ENCODE measurements around the gene LRRC34. TPM values are rescaled to one million over a fixed set of nuclear protein-coding genes. Genes with fewer than 3 reads are reported as not detected.

LRRC34 gene
- total and polyA plus RNA-seq, 2 donors (not counting 1 experiment from before 2014, with no cell fraction given), result 2.0 to 2.7 TPM

DNA sequence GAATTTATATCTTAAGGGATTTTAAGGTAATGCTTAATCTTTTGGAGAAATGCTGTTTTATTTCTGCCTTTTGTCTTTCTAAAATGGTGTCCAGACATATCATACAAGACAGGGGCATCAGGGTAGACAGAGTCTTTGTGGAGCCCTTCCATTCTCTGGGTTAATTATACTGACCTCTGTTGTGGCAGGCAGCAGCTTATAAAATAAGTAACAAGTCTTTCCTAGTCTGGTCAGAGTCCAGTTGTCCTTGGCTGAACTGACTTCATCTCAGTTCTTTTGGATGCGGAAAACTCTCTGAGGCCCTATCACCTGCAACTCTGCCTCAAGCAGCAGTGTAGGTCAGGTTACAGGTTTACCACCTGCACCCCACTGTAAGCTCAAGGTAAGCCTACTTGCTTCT, 20.3 kb downstream of the LRRC34 start:
- Histone ChIP-seq H4K20me1 (ENCODE audit: control insufficient read depth, extremely low read depth, insufficient read depth, low read length) (no peaks in the 10 kb centered on the region), H3K79me2 (ENCODE audit: control insufficient read depth, insufficient read depth, low read length) (no peaks in the 10 kb centered on the region), H3K4me1 (ENCODE audit: control insufficient read depth, extremely low read depth, insufficient read depth, low read length) (no peaks in the 10 kb centered on the region), H3K27ac (ENCODE audit: insufficient read depth, low read length) (no peak overlapping the region), H2AFZ (ENCODE audit: low read length) (no peak overlapping the region), H3K9ac (ENCODE audit: insufficient read depth, low read length) (no peak overlapping the region), H3K36me3 (ENCODE audit: control insufficient read depth, insufficient read depth, low read length) (no peaks in the 10 kb centered on the region), H3K4me3 (replicated peaks in 1 of 4; ENCODE audit: control extremely low read depth in 1 of 4, insufficient read depth in 1 of 4, low read depth in 3 of 4, low read length in 4 of 4) (no peak overlapping the region), H3K4me2 (ENCODE audit: extremely low read depth, insufficient read depth, low read length) (no peak overlapping the region), H3K9me3 (ENCODE audit: control insufficient read depth, insufficient read depth, low read depth, low read length) (no peaks in the 10 kb centered on the region), H3K27me3 (ENCODE audit: control insufficient read depth, insufficient read depth, low read length) (no peaks in the 10 kb centered on the region)
- DNase-seq (ENCODE audit: low read depth in 2 of 2), result no peak
- TF ChIP-seq, protein P1, sequence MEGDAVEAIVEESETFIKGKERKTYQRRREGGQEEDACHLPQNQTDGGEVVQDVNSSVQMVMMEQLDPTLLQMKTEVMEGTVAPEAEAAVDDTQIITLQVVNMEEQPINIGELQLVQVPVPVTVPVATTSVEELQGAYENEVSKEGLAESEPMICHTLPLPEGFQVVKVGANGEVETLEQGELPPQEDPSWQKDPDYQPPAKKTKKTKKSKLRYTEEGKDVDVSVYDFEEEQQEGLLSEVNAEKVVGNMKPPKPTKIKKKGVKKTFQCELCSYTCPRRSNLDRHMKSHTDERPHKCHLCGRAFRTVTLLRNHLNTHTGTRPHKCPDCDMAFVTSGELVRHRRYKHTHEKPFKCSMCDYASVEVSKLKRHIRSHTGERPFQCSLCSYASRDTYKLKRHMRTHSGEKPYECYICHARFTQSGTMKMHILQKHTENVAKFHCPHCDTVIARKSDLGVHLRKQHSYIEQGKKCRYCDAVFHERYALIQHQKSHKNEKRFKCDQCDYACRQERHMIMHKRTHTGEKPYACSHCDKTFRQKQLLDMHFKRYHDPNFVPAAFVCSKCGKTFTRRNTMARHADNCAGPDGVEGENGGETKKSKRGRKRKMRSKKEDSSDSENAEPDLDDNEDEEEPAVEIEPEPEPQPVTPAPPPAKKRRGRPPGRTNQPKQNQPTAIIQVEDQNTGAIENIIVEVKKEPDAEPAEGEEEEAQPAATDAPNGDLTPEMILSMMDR (conservative IDR thresholded peaks at IDR 0.05 in 1 of 2, IDR thresholded peaks at IDR 0.05 in 1 of 2; ENCODE audit: low read depth in 1 of 2, low read length in 2 of 2), result no peak
- TF ChIP-seq EZH2 (IDR thresholded peaks at IDR 0.05; ENCODE audit: low read length, missing control alignments), result no peak

DNA sequence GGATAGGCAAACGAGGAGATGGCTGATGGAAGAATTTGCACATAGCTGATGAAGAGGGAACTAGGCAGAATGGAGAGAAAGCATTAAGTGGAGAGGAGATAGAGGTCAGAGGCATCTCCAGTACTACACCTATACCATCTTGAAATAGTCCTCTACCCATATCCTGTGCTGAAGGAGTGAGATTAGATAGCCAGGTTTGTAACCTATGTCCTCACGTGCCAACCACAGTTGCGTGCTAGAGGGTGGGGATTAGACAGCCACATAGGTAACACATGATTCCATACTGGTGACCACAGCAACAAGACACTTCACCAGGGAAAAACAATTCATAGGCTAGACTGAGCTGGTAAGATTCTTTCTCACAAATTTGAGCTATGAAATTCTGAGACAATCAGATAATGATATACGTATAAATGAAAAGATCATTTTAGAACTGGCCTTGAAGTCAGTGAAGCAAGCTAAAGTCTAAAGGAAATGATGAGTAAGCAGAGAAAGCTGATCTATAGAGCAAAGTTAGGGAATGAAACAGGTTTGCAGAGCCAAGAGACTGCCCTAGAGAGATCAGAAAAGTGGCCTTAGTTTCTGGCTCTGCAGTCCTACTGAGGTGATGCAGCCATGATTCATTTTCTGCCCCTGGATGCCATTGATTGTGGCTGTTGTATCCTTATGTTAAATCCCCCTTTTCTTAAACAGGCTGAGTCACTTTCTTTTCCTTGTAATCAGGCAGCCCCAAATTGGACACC, 21.8 kb downstream of the LRRC34 start:
- Histone ChIP-seq H2AFZ (ENCODE audit: low read length) (no peak overlapping the region), H3K9me3 (ENCODE audit: control insufficient read depth, insufficient read depth, low read depth, low read length) (no peaks in the 10 kb centered on the region), H3K4me3 (replicated peaks in 1 of 4; ENCODE audit: control extremely low read depth in 1 of 4, insufficient read depth in 1 of 4, low read depth in 3 of 4, low read length in 4 of 4) (no peak overlapping the region), H3K27me3 (ENCODE audit: control insufficient read depth, insufficient read depth, low read length) (no peaks in the 10 kb centered on the region), H3K27ac (ENCODE audit: insufficient read depth, low read length) (no peak overlapping the region), H3K36me3 (ENCODE audit: control insufficient read depth, insufficient read depth, low read length) (peaks cover 2% of the 10 kb centered on the region), H3K79me2 (ENCODE audit: control insufficient read depth, insufficient read depth, low read length) (no peaks in the 10 kb centered on the region), H4K20me1 (ENCODE audit: control insufficient read depth, extremely low read depth, insufficient read depth, low read length) (no peaks in the 10 kb centered on the region), H3K4me1 (ENCODE audit: control insufficient read depth, extremely low read depth, insufficient read depth, low read length) (no peaks in the 10 kb centered on the region), H3K4me2 (ENCODE audit: extremely low read depth, insufficient read depth, low read length) (no peak overlapping the region), H3K9ac (ENCODE audit: insufficient read depth, low read length) (no peak overlapping the region)
- DNase-seq (ENCODE audit: low read depth in 2 of 2), result peak in 1 of 2 donors; percentile 40
- TF ChIP-seq, protein P1 (conservative IDR thresholded peaks at IDR 0.05 in 1 of 2, IDR thresholded peaks at IDR 0.05 in 1 of 2; ENCODE audit: low read depth in 1 of 2, low read length in 2 of 2), result no peak
- TF ChIP-seq EZH2 (IDR thresholded peaks at IDR 0.05; ENCODE audit: low read length, missing control alignments), result no peak

DNA sequence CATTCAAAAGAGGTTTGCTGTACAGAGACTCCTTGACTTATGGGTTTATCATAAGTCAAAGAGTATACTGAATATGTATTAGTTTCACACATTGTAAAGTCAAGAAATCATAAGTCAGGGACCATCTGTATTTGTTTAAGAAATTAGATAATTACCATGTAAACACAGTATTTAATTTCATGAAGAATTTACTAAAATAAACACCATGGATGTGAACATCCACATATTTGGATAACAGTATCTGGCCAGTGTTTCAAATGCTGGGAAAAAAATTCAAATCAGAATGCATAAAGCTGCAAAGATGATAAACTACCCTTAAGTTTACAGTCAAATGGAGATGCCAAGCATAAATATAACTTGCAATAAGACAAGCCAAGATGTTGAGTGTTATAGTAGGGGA, 22.5 kb downstream of the LRRC34 start:
- no peaks in the 10 kb centered on the region for H3K27me3 ChIP-seq (ENCODE audit: control insufficient read depth, insufficient read depth, low read length)
- no peak overlapping the region for H3K9ac ChIP-seq (ENCODE audit: insufficient read depth, low read length)
- TF ChIP-seq, protein P1 (conservative IDR thresholded peaks at IDR 0.05 in 1 of 2, IDR thresholded peaks at IDR 0.05 in 1 of 2; ENCODE audit: low read depth in 1 of 2, low read length in 2 of 2), result no peak
- TF ChIP-seq EZH2 (IDR thresholded peaks at IDR 0.05; ENCODE audit: low read length, missing control alignments), result no peak
- no peaks in the 10 kb centered on the region for H4K20me1 ChIP-seq (ENCODE audit: control insufficient read depth, extremely low read depth, insufficient read depth, low read length)
- H3K9me3 ChIP-seq (ENCODE audit: control insufficient read depth, insufficient read depth, low read depth, low read length), result no peaks in the 10 kb centered on the region
- H3K4me2 ChIP-seq (ENCODE audit: extremely low read depth, insufficient read depth, low read length), result no peak overlapping the region
- H3K79me2 ChIP-seq (ENCODE audit: control insufficient read depth, insufficient read depth, low read length), result no peaks in the 10 kb centered on the region
- no peak for DNase-seq (ENCODE audit: low read depth in 2 of 2)
- no peak overlapping the region for H3K4me3 ChIP-seq (replicated peaks in 1 of 4; ENCODE audit: control extremely low read depth in 1 of 4, insufficient read depth in 1 of 4, low read depth in 3 of 4, low read length in 4 of 4)
- H3K27ac ChIP-seq (ENCODE audit: insufficient read depth, low read length), result no peak overlapping the region
- H3K36me3 ChIP-seq (ENCODE audit: control insufficient read depth, insufficient read depth, low read length), result peaks cover 4% of the 10 kb centered on the region
- H3K4me1 ChIP-seq (ENCODE audit: control insufficient read depth, extremely low read depth, insufficient read depth, low read length), result no peaks in the 10 kb centered on the region
- H2AFZ ChIP-seq (ENCODE audit: low read length), result no peak overlapping the region
